Measurements from ENCODE around the gene MKKS.
"Not testable (repeated sequence)": the region's sequence is repeated elsewhere in the genome, so short reads cannot be mapped to it uniquely, and the experiment has no call there.

Gene MKKS

DNA sequence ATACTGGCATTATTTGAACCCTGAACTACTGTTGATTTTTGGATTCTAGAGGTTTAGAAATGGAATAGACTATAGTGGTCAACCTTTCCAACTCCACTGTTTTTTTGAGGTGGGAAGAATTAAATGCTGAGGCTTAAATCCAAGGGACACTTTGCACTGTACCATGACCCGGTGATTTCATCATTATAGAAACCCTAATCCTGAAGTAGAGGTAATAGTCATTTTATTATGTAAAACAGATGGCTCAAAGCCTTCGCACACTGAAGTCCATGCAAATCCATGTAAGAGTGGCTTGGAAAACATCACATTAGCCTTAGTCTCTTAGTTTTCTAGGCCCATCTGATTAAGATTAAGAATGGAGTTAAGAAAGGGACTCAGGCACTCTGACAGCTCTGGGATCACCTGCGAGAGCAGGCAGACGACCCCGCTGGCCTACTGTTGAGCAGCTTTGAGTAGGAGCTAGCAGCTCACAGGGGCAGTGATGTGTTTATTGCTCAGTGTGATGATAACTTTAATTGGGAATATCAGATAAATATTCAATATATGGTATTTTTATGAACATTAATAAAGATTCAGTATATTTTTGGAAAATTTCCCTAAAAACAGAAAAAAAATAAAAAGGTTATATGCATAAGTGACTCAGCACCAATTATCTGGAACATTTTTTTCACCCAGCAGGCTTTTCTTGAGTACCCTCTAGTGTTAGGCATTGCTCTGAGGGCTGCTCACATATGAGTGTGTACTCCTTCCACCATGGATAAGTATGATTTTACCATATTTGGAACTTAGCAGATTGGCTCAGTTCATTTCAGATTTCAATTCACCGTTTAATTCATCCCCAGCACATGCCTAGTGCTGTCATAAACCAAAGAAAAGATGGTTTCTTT, 14.5 kb upstream of the MKKS start:
- no peak for DNase-seq

GRCh38 chr20:10447028-10447427, 13.0 kb upstream of the MKKS start:
- peak; percentile 87 for DNase-seq

DNA sequence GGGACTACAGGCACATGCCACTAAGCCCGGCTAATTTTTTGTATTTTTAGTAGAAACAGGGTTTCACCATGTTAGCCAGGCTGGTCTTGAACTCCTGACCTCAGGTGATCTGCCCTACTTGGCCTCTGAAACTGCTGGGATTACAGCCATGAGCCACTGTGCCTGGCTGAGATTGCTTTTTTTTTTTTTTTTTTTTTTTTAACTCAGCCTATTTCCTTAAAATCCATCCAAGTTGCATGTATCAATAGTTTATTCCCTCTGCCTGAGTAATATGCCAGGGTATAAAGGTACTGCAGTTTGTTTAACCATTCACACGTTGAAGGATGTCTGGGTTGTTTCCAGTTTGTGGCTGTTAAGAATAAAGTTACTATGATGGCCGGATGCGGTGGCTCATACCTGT, 11.7 kb upstream of the MKKS start:
- DNase-seq: no peak

- no peak for DNase-seq
These were observed 9.9 kb upstream of the MKKS start for GRCh38 chr20:10443936-10444335.

DNA sequence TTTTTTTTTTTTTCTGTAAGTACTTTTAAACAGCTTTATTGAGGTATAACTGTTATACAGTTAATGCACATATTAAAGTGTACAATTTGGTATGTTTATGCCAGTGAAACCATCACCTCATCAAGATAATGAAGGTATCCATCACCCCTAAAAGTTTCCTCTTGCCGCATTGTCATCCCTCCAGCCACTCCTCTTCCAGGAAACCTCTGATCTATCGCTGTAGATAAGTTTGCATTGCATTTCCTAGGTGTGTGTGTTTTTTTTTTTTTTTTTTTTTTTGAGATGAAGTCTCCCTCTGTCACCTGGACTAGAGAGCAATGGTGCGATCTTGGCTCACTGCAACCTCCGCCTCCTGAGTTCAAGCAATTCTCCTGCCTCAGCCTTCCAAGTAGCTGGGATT, 4.2 kb upstream of the MKKS start:
- peak; percentile 26 for DNase-seq

GRCh38 chr20:10436053-10436699, 2.2 kb upstream of the MKKS start:
- no peak for DNase-seq

- peak; percentile 94 for DNase-seq
These were observed 1.1 kb upstream of the MKKS start, which contains the start of gene SLX4IP for GRCh38 chr20:10434832-10435812. SLX4IP (plus strand) TSS chr20:10435305; CDS start chr20:10458205, 22,900 bp downstream.

DNA sequence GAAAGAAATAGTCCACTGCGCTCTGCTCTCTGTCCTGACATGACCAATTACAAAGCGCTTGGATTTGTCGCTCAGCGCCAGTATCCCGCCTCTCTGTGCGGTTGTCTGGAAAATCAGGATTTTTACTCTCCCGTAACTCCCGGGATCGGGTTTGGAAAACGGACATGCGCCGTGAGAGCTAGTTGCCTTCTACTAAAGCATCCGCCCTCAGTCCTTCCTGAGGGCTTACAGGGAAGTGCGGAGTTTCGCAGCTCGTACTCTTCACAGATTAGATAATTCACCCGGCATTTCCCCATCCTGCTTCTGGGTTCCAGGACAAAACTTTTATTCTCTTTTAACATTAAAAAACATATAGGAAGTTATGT, 427 bp upstream of the MKKS start:
- peak; percentile 86 for DNase-seq

DNA sequence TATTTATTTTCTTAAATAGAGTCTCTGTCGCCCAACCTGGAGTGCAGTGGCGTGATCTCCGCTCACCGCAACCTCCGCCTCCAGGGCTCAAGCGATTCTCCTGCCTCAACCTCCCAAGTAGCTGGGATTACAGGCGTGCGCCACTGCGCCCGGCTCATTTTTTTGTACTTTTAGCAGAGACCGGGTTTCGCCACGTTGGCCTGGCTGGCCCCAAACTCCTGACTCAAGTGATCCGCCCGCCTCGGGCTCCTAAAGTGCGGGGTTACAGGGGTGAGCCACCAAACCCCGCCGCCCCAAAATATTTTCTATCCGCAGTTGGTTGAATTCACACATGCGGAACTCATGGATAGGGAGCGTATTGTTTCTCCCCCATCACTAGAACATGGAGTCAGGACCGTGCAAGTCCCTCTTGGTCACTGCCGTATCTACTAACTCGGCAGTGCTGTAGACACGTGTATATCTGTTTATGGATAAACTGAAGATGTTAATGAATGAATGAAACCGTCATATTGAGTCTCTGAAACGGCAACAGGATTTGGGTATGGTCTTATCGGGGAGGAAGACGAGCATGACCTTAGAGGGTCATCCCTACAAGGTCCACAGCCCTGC, 904 bp downstream of the MKKS start:
- DNase-seq: no peak

- DNase-seq: no peak
These were observed 1.9 kb downstream of the MKKS start for GRCh38 chr20:10432079-10432478.

DNA sequence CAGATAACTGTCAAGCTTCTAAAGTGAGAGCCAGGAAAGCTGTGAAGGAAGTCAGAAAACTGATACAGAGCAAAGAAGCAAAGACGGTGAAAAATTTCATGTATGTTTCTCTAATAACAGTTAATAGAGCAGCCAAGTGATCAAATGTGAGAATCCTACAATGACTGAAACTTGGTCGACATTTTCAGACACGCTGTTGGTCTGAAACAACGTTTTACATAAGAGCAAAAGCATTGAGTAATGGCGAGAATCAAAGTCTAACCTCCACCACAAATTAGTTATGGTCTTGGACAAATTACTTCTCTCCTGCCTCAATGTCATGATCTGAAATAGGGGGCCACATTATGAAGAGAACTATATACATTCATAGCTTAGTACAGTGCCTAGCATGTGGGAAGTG, 3.3 kb downstream of the MKKS start:
- peak; percentile 25 for DNase-seq

GRCh38 chr20:10430000-10430466, 4.0 kb downstream of the MKKS start:
- peak; percentile 58 for DNase-seq

- no peak for DNase-seq
These were observed 4.5 kb downstream of the MKKS start for GRCh38 chr20:10429443-10429981.

GRCh38 chr20:10428008-10428407, 6.0 kb downstream of the MKKS start:
- DNase-seq: no peak

GRCh38 chr20:10427060-10427692, 6.8 kb downstream of the MKKS start:
- peak; percentile 44 for DNase-seq

DNA sequence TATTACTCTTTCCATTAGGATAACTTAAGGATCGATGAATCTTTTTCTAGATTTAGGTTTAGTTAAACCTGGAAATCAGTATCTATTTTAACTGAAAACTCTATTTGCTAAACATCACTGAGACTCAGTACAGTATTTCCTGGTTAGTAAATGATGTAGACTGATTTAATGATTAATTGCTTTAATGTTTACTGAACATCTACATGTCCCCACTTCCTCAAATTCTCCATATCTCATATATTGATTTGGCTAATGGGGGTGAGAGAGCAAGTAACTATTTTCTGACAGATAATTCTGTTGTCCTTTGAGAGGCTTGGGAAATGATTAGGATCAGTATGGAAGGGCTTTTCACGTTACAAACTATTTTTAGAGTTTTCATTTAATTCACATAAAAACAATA, 10.3 kb downstream of the MKKS start:
- DNase-seq: no peak

- no peak for DNase-seq
These were observed 14.4 kb downstream of the MKKS start for GRCh38 chr20:10419550-10420133.

DNA sequence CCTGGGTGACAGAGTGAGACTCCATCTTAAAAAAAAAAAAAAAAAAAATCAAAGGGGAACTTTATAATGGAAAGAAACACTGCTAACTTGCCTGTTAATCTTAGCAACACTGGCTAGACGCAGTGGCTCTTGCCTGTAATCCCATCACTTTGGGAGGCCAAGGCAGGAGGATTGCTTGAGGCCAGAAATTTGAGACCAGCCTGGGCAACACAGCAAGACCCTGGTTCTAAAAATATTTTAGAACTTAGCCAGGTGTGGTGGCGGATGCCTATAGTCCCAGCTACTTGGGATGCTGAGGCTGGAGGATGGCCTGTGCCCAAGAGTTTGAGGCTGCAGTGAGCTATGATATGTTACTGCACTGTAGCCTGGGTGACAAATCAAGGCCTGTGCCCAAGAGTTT, 16.8 kb downstream of the MKKS start:
- not testable (repeated sequence) for DNase-seq

- DNase-seq: no peak
These were observed 18.9 kb downstream of the MKKS start for GRCh38 chr20:10415013-10415650.

DNA sequence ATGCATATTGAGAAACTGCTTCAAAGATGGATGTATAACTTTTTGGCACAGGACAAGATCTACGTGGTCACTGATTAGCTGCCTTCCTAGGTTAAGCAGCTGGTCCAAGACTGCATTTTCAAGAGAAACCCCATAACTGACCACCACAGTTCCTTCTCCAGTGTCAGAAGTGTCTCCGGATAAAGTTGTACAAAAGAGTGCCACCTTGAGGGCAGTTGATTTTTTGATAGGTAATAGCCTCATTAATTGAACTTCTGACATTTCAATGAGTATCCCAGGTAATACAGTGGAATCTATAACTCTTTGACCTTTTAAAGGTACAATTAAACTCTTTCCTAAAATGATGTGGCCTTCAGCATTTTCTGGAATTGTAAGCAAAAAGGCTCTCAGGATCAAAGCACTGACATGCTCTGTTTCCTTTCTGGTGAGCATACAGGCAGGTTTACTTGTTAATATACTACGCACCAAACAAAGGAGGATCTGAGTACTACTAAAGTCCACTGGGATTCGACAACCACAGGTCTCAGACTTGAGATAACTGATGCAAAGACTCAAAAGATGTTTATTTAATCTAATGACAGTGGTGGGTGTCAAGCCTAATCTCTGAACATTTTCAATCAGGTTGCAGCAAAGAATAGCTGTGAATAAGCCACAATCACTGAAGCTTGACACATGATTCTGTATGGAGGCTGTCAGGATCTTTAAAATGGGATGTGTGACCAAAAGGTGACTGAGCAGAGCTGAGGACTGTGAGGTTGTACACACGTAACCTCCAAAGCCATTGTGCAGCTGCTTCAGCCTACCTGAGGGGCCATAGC, 21.2 kb downstream of the MKKS start:
- no peak for DNase-seq

All from activated CD4-positive, alpha-beta T cell treated with anti-CD3 and anti-CD28 coated beads, Interleukin-2, Interleukin-6, amounts not matched to agents 100 ng/mL and 50 ng/mL, durations not matched to agents 16 hours and 8 hours (primary cell).